Activated CD8-positive, alpha-beta memory T cell treated with anti-CD3 and anti-CD28 coated beads, Interleukin-2, amount 50 U/mL, for 1 hour (primary cell): ENCODE results near the gene RPS6KA2.

Experiments
- DNase-seq: peaks from one replicate; pipeline ENCODE4 v3.0.0-alpha.2; 2020; ENCODE audit errors: extremely low read depth

Gene RPS6KA2

GRCh38 chr6:166656230-166657151 is 29.4 kb upstream of the RPS6KA2 start:
- DNase-seq: no peak

- no peak for DNase-seq
These were observed 28.7 kb upstream of the RPS6KA2 start for GRCh38 chr6:166655713-166656229.

GRCh38 chr6:166655251-166655650 is 28.2 kb upstream of the RPS6KA2 start:
- no peak for DNase-seq

- DNase-seq: no peak
These were observed 27.5 kb upstream of the RPS6KA2 start for GRCh38 chr6:166654573-166654972.

- no peak for DNase-seq
These were observed 26.5 kb upstream of the RPS6KA2 start for GRCh38 chr6:166653639-166653941.

- no peak for DNase-seq
These were observed 24.1 kb upstream of the RPS6KA2 start for GRCh38 chr6:166650824-166651807.

- no peak for DNase-seq
These were observed 23.0 kb upstream of the RPS6KA2 start for GRCh38 chr6:166650047-166650446.

- DNase-seq: no peak
These were observed 21.8 kb upstream of the RPS6KA2 start for GRCh38 chr6:166648846-166649245.

GRCh38 chr6:166647896-166648295 is 20.8 kb upstream of the RPS6KA2 start:
- DNase-seq: no peak

GRCh38 chr6:166646716-166647115 is 19.7 kb upstream of the RPS6KA2 start:
- no peak for DNase-seq

- no peak for DNase-seq
These were observed 18.8 kb upstream of the RPS6KA2 start for GRCh38 chr6:166645896-166646295.

- DNase-seq: no peak
These were observed 17.6 kb upstream of the RPS6KA2 start for GRCh38 chr6:166644681-166645080.

- DNase-seq: no peak
These were observed 17.0 kb upstream of the RPS6KA2 start for GRCh38 chr6:166643891-166644590.

- DNase-seq: no peak
These were observed 15.6 kb upstream of the RPS6KA2 start for GRCh38 chr6:166642646-166643045.

GRCh38 chr6:166640342-166641043 is 13.4 kb upstream of the RPS6KA2 start:
- no peak for DNase-seq

GRCh38 chr6:166639921-166640320 is 12.9 kb upstream of the RPS6KA2 start:
- DNase-seq: no peak

GRCh38 chr6:166638573-166638964 is 11.5 kb upstream of the RPS6KA2 start:
- no peak for DNase-seq

GRCh38 chr6:166637812-166638572 is 10.9 kb upstream of the RPS6KA2 start:
- no peak for DNase-seq

GRCh38 chr6:166636934-166637333 is 9.9 kb upstream of the RPS6KA2 start:
- DNase-seq: no peak

GRCh38 chr6:166636191-166636933 is 9.3 kb upstream of the RPS6KA2 start:
- DNase-seq: no peak
